SK-N-SH (cell line): ENCODE measurements around the gene RDH12. TPM values are rescaled to one million over a fixed set of nuclear protein-coding genes. Genes with fewer than 3 reads are reported as not detected.

Experiments used
- CTCF ChIA-PET: fragments of 300-600, 350-600 bp; formaldehyde crosslinking; extraction: SDS; loops from one replicate; lab custom pipeline; 2021; lab: Yijun Ruan, JAX
- POLR2A ChIA-PET: fragments of 350-600 bp; sonication (Branson Sonifier 250); formaldehyde crosslinking; extraction: SDS; loops from one replicate; lab custom pipeline; 2020; ENCODE audit warnings: antibody characterized with exemption, inconsistent platforms; lab: Yijun Ruan, JAX
- DNase-seq: peaks from one replicate; pipeline ENCODE4 v3.0.0; 2012
- H2AFZ ChIP-seq: fragments of 200-600 bp; sonication (generic); 2 replicates; pipeline ENCODE4 v1.8.1; 2016; ENCODE audit warnings: antibody characterized with exemption, mild to moderate bottlenecking, low read depth
- H3F3A ChIP-seq: fragments of 200-600 bp; sonication (generic); replicated peaks from 2 replicates; pipeline ENCODE3; 2016; ENCODE audit warnings: antibody characterized with exemption, mild to moderate bottlenecking; ENCODE audit not compliant: insufficient read depth
- H3K27ac ChIP-seq, 2 experiments: fragments of 200-500 bp in 1 of 2; fragments of 200-600 bp in 1 of 2; sonication (Bioruptor generic) in 1 of 2; sonication (generic), shearing (Covaris generic) in 1 of 2; 2 replicates each; pipeline versions ENCODE4 v1.5.1 to v1.6.1; 2014 to 2016; ENCODE audit warnings: low read depth in 2 of 2, inconsistent platforms in 1 of 2, low read length in 1 of 2, mild to moderate bottlenecking in 1 of 2, mixed read lengths in 1 of 2
- H3K27me3 ChIP-seq: fragments of 200-600 bp; sonication (generic), shearing (Covaris generic); 2 replicates; pipeline ENCODE4 v1.6.1; 2016; ENCODE audit warnings: mixed run types; ENCODE audit not compliant: insufficient read depth
- H3K36me3 ChIP-seq, 2 experiments: fragments of 200-500 bp in 1 of 2; fragments of 200-600 bp in 1 of 2; sonication (Bioruptor generic) in 1 of 2; sonication (generic) in 1 of 2; replicated peaks in 1 of 2; 2 replicates each; pipeline versions ENCODE3 to v1.5.1; 2014 to 2016; ENCODE audit warnings: low read length in 1 of 2, mild to moderate bottlenecking in 1 of 2; ENCODE audit not compliant: insufficient read depth in 2 of 2, control insufficient read depth in 1 of 2
- H3K4me1 ChIP-seq, 2 experiments: fragments of 200-500 bp in 1 of 2; fragments of 200-600 bp in 1 of 2; sonication (Bioruptor generic) in 1 of 2; sonication (generic), shearing (Covaris generic) in 1 of 2; 2 replicates each; pipeline versions ENCODE4 v1.5.1 to v1.6.1; 2014 to 2016; ENCODE audit warnings: low read depth in 1 of 2, low read length in 1 of 2, mixed run types in 1 of 2; ENCODE audit not compliant: insufficient read depth in 2 of 2, control insufficient read depth in 1 of 2
- H3K4me2 ChIP-seq: fragments of 200-600 bp; sonication (generic), shearing (Covaris generic); 2 replicates; pipeline ENCODE4 v1.6.1; 2017; ENCODE audit warnings: mixed run types
- H3K4me3 ChIP-seq, 2 experiments: fragments of 200-500 bp in 1 of 2; fragments of 200-600 bp in 1 of 2; sonication (Bioruptor generic) in 1 of 2; sonication (generic), shearing (Covaris generic) in 1 of 2; 2 replicates each; pipeline versions ENCODE4 v1.5.1 to v1.8.1; 2014 to 2016; ENCODE audit warnings: low read depth in 2 of 2, inconsistent platforms in 1 of 2, low read length in 1 of 2, mild to moderate bottlenecking in 1 of 2, mixed read lengths in 1 of 2, moderate library complexity in 1 of 2
- H3K79me2 ChIP-seq: fragments of 200-600 bp; sonication (generic); 2 replicates; pipeline ENCODE4 v1.8.1; 2017; ENCODE audit warnings: mild to moderate bottlenecking; ENCODE audit not compliant: insufficient read depth
- H3K9ac ChIP-seq: fragments of 200-600 bp; sonication (generic); 2 replicates; pipeline ENCODE4 v1.6.1; 2017; ENCODE audit warnings: mixed run types
- H3K9me2 ChIP-seq: fragments of 200-600 bp; sonication (generic); 2 replicates; pipeline ENCODE4 v1.6.1; 2017; ENCODE audit warnings: mixed run types
- H3K9me3 ChIP-seq: fragments of 200-600 bp; sonication (generic); 2 replicates; pipeline ENCODE4 v1.6.1; 2017; ENCODE audit warnings: mixed run types, mild to moderate bottlenecking, moderate library complexity
- H4K20me1 ChIP-seq: fragments of 200-600 bp; sonication (generic); 2 replicates; pipeline ENCODE4 v1.6.1; 2017; ENCODE audit warnings: mild to moderate bottlenecking, mixed run types; ENCODE audit not compliant: insufficient read depth
- FOXM1 ChIP-seq: IDR thresholded peaks from 2 replicates; pipeline ENCODE4 v1.4.0; 2012; ENCODE audit warnings: low read depth, mild to moderate bottlenecking
- GABPA ChIP-seq: IDR thresholded peaks from 2 replicates; pipeline ENCODE4 v1.4.0; 2012; ENCODE audit warnings: low read depth, mild to moderate bottlenecking
- JUND ChIP-seq: IDR thresholded peaks from 2 replicates; pipeline ENCODE4 v1.4.0; 2012
- MEF2A ChIP-seq: IDR thresholded peaks from 2 replicates; pipeline ENCODE4 v1.4.0; 2012; ENCODE audit warnings: low read depth, borderline replicate concordance
- MXI1 ChIP-seq: IDR thresholded peaks from 2 replicates; pipeline ENCODE4 v1.6.1; 2012; ENCODE audit warnings: mild to moderate bottlenecking, low read depth, low read length, improper control_type of control experiment
- NRF1 ChIP-seq: IDR thresholded peaks from 2 replicates; pipeline ENCODE4 v1.6.1; 2012; ENCODE audit warnings: low read depth, mild to moderate bottlenecking, low read length
- RCOR1 ChIP-seq: fragments of 150-350 bp; IDR thresholded peaks from 2 replicates; pipeline ENCODE4 v1.6.1; 2017; ENCODE audit warnings: antibody characterized with exemption, low read length
- RFX5 ChIP-seq: IDR thresholded peaks from 2 replicates; pipeline ENCODE4 v1.6.1; 2012; ENCODE audit warnings: mild to moderate bottlenecking, improper control_type of control experiment, low read length
- TCF12 ChIP-seq: IDR thresholded peaks from 2 replicates; pipeline ENCODE4 v1.4.0; 2012
- YY1 ChIP-seq: IDR thresholded peaks from 2 replicates; pipeline ENCODE4 v1.4.0; 2012; ENCODE audit warnings: low read depth, mild to moderate bottlenecking
- WGBS: methylation state at CpG from one replicate; pipeline ENCODE4 v1.1.6; 2017; ENCODE audit warnings: low lambda C conversion rate; 5-methylcytosine and 5-hydroxymethylcytosine counted together
- polyA plus RNA-seq, 3 experiments: library from polyadenylated mRNA; depleted of rRNA; stranded (reverse); fragments of >200 nt; gene quantifications; 2 replicates each; pipeline ENCODE4 v1.2.3, GENCODE V29; 2012
- TF ChIP-seq, protein P1 (sequence below): IDR thresholded peaks from 2 replicates; pipeline ENCODE4 v1.4.0; 2012; ENCODE audit warnings: low read depth
- TF ChIP-seq, protein P2 (sequence below): fragments of 150-350 bp; IDR thresholded peaks from 2 replicates; pipeline ENCODE4 v1.6.1; 2017; ENCODE audit warnings: antibody characterized with exemption, low read length, low read depth, borderline replicate concordance
- TF ChIP-seq, protein P3 (sequence below): IDR thresholded peaks from 2 replicates; pipeline ENCODE4 v1.6.1; 2012; ENCODE audit warnings: mild to moderate bottlenecking, low read depth, low read length, moderate library complexity
- TF ChIP-seq, protein P4 (sequence below): IDR thresholded peaks from 2 replicates; pipeline ENCODE4 v1.4.0; 2012; ENCODE audit warnings: low read depth, borderline replicate concordance

The RDH12 gene
- polyA plus RNA-seq, 1 of the 3 experiments (the other 2 are of a cell fraction), result not detected

DNA sequence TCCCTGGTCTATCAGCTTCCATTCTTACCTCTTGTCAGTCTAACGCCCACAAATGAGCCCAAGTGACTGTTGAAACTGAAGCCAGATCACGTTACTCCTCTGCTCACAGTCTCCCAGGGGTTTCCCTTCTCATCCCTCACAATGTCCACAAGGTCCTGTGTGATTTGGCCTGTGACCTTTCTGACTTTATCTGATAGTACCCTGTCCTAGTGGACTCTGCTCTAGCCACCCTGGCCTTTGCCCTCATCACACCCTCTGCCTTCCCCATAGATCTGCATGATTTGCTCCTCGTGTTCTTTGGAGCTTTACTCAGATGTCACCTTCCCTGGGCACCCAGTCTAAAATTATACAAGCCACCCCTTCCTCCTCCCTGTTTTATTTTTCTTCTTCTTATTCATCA is 55.5 kb downstream of the RDH12 start:
- Histone ChIP-seq H3K27ac (no peak overlapping the region), H3K4me2 (no peak overlapping the region), H3K27me3 (no peaks in the 10 kb centered on the region), H3K4me3 (no peak overlapping the region), H3K79me2 (no peaks in the 10 kb centered on the region), H3K4me1 (no peaks in the 10 kb centered on the region), H3K36me3 (peaks cover 25 to 43% of the 10 kb centered on the region in 2 experiments), H3F3A (no peaks in the 10 kb centered on the region), H3K9me3 (no peaks in the 10 kb centered on the region), H2AFZ (no peak overlapping the region), H3K9me2 (no peaks in the 10 kb centered on the region), H3K9ac (no peak overlapping the region), H4K20me1 (no peaks in the 10 kb centered on the region)
- CTCF ChIA-PET, result interaction anchor here (1.5 kb wide), 1 partner anchor 53 kb away, joined by 6 read pairs; no protein-coding TSS in a partner anchor
- 95% methylated on average over 3 of the region's 3 CpGs for WGBS
- TF ChIP-seq, protein P1, sequence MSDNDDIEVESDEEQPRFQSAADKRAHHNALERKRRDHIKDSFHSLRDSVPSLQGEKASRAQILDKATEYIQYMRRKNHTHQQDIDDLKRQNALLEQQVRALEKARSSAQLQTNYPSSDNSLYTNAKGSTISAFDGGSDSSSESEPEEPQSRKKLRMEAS, result no peak
- TF ChIP-seq, protein P2, sequence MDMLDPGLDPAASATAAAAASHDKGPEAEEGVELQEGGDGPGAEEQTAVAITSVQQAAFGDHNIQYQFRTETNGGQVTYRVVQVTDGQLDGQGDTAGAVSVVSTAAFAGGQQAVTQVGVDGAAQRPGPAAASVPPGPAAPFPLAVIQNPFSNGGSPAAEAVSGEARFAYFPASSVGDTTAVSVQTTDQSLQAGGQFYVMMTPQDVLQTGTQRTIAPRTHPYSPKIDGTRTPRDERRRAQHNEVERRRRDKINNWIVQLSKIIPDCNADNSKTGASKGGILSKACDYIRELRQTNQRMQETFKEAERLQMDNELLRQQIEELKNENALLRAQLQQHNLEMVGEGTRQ, result no peak
- TF ChIP-seq, protein P3, sequence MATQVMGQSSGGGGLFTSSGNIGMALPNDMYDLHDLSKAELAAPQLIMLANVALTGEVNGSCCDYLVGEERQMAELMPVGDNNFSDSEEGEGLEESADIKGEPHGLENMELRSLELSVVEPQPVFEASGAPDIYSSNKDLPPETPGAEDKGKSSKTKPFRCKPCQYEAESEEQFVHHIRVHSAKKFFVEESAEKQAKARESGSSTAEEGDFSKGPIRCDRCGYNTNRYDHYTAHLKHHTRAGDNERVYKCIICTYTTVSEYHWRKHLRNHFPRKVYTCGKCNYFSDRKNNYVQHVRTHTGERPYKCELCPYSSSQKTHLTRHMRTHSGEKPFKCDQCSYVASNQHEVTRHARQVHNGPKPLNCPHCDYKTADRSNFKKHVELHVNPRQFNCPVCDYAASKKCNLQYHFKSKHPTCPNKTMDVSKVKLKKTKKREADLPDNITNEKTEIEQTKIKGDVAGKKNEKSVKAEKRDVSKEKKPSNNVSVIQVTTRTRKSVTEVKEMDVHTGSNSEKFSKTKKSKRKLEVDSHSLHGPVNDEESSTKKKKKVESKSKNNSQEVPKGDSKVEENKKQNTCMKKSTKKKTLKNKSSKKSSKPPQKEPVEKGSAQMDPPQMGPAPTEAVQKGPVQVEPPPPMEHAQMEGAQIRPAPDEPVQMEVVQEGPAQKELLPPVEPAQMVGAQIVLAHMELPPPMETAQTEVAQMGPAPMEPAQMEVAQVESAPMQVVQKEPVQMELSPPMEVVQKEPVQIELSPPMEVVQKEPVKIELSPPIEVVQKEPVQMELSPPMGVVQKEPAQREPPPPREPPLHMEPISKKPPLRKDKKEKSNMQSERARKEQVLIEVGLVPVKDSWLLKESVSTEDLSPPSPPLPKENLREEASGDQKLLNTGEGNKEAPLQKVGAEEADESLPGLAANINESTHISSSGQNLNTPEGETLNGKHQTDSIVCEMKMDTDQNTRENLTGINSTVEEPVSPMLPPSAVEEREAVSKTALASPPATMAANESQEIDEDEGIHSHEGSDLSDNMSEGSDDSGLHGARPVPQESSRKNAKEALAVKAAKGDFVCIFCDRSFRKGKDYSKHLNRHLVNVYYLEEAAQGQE, result no peak
- TF ChIP-seq RCOR1 (no peak), YY1 (no peak), FOXM1 (no peak)
- TF ChIP-seq, protein P4, sequence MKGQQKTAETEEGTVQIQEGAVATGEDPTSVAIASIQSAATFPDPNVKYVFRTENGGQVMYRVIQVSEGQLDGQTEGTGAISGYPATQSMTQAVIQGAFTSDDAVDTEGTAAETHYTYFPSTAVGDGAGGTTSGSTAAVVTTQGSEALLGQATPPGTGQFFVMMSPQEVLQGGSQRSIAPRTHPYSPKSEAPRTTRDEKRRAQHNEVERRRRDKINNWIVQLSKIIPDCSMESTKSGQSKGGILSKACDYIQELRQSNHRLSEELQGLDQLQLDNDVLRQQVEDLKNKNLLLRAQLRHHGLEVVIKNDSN, result no peak
- POLR2A ChIA-PET, result no interaction called here
- DNase-seq, result no peak

DNA sequence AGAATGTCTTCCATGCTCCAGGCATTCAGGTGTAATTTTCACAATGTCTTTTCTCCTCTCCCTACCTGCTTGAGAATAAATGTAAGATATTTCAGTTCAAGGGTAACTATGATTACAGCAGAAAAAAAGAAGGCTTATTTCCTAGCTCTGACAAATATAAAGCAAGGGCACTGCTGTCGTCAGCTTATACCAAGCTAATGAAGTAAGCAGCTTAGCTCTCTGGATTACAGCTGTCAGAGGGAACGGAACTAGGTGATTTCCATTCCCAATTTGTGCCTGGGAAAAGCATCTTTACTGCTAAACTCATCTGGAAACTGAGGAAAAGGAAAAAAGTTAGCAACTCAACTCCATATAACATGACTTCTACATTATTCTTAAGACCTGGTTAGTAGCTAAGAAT is 58.2 kb downstream of the RDH12 start:
- Histone ChIP-seq H3K4me3 (no peak overlapping the region), H3K4me2 (no peak overlapping the region), H3K4me1 (no peaks in the 10 kb centered on the region), H3F3A (no peaks in the 10 kb centered on the region), H3K27me3 (no peaks in the 10 kb centered on the region), H3K27ac (no peak overlapping the region), H3K9me3 (no peaks in the 10 kb centered on the region), H3K9ac (no peak overlapping the region), H3K79me2 (no peaks in the 10 kb centered on the region), H4K20me1 (no peaks in the 10 kb centered on the region), H3K36me3 (peaks cover 38 to 46% of the 10 kb centered on the region in 2 experiments), H2AFZ (no peak overlapping the region), H3K9me2 (no peaks in the 10 kb centered on the region)
- TF ChIP-seq RFX5, result no peak
- TF ChIP-seq, protein P1, result no peak
- no peak for TF ChIP-seq JUND
- TF ChIP-seq, protein P2, result no peak
- no peak for TF ChIP-seq TCF12
- TF ChIP-seq RCOR1, result no peak
- no peak for TF ChIP-seq GABPA
- no peak for TF ChIP-seq YY1
- TF ChIP-seq NRF1, result no peak
- no peak for TF ChIP-seq MXI1
- TF ChIP-seq MEF2A, result no peak
- WGBS, result 100% methylated on average over 2 of the region's 2 CpGs
- ChIA-PET POLR2A (no interaction called here), CTCF (interaction anchor here (0.8 to 0.9 kb wide), 2 partner anchors 15 to 17 kb away, joined by 3 to 4 read pairs; no protein-coding TSS in a partner anchor)
- no peak for DNase-seq
